LNCAP (cell line): ENCODE results near the gene SRRM1.

ENCODE experiments used
- CTCF ChIP-seq: fragments of 450-650 bp; IDR thresholded peaks from 2 replicates; pipeline ENCODE4 v1.5.1; 2017; ENCODE audit warnings: mild to moderate bottlenecking

SRRM1 gene

GRCh38 chr1:24644100-24644384 is 940 bp downstream of the SRRM1 start:
- TF ChIP-seq CTCF: no peak

- TF ChIP-seq CTCF: no peak
Observed at GRCh38 chr1:24648919-24649318, 5.8 kb downstream of the SRRM1 start.

GRCh38 chr1:24652382-24652781 is 9.3 kb downstream of the SRRM1 start:
- no peak for TF ChIP-seq CTCF

- no peak for TF ChIP-seq CTCF
Observed at GRCh38 chr1:24654010-24654409, 10.9 kb downstream of the SRRM1 start.

- no peak for TF ChIP-seq CTCF
Observed at GRCh38 chr1:24656046-24656445, 12.9 kb downstream of the SRRM1 start.

GRCh38 chr1:24657781-24658180 is 14.7 kb downstream of the SRRM1 start:
- no peak for TF ChIP-seq CTCF

GRCh38 chr1:24659166-24659904 is 16.2 kb downstream of the SRRM1 start:
- TF ChIP-seq CTCF: no peak
